Measurements from ENCODE around the gene ATXN7L1.
A peak's percentile ranks its signal among the peaks of the same experiment; 100 is the strongest.

ATXN7L1 gene

GRCh38 chr7:105876091-105876963 lies at the start of gene ATXN7L1:
TSS of gene ATXN7L1 (minus strand) at chr7:105876599. CDS start at chr7:105876558, 41 bp downstream.
- peak; percentile 94 for DNase-seq

- no peak for DNase-seq
Observed at GRCh38 chr7:105926131-105926530, 49.7 kb upstream of the ATXN7L1 start.

- no peak for DNase-seq
Observed at GRCh38 chr7:105924945-105925344, 48.5 kb upstream of the ATXN7L1 start.

GRCh38 chr7:105920766-105921165 lies 44.4 kb upstream of the ATXN7L1 start:
- DNase-seq, result no peak

- DNase-seq, result no peak
Observed at GRCh38 chr7:105917659-105918058, 41.3 kb upstream of the ATXN7L1 start.

GRCh38 chr7:105916603-105917002 lies 40.2 kb upstream of the ATXN7L1 start:
- DNase-seq, result no peak

GRCh38 chr7:105913947-105914346 lies 37.5 kb upstream of the ATXN7L1 start:
- DNase-seq, result no peak

GRCh38 chr7:105911961-105912575 lies 35.7 kb upstream of the ATXN7L1 start:
- no peak for DNase-seq

- no peak for DNase-seq
Observed at GRCh38 chr7:105910172-105910571, 33.8 kb upstream of the ATXN7L1 start.

- DNase-seq, result no peak
Observed at GRCh38 chr7:105909742-105910141, 33.3 kb upstream of the ATXN7L1 start.

GRCh38 chr7:105907129-105907846 lies 30.9 kb upstream of the ATXN7L1 start:
- DNase-seq, result no peak

GRCh38 chr7:105906695-105907094 lies 30.3 kb upstream of the ATXN7L1 start:
- no peak for DNase-seq

- DNase-seq, result no peak
Observed at GRCh38 chr7:105905910-105906568, 29.6 kb upstream of the ATXN7L1 start.

GRCh38 chr7:105905209-105905909 lies 29.0 kb upstream of the ATXN7L1 start:
- no peak for DNase-seq

GRCh38 chr7:105904064-105904463 lies 27.7 kb upstream of the ATXN7L1 start:
- no peak for DNase-seq

GRCh38 chr7:105902325-105902911 lies 26.0 kb upstream of the ATXN7L1 start:
- no peak for DNase-seq

- DNase-seq, result no peak
Observed at GRCh38 chr7:105897999-105898398, 21.6 kb upstream of the ATXN7L1 start.

GRCh38 chr7:105896407-105896911 lies 20.1 kb upstream of the ATXN7L1 start:
- no peak for DNase-seq

- no peak for DNase-seq
Observed at GRCh38 chr7:105894131-105894530, 17.7 kb upstream of the ATXN7L1 start.

- DNase-seq, result no peak
Observed at GRCh38 chr7:105892387-105892786, 16.0 kb upstream of the ATXN7L1 start.

GRCh38 chr7:105890290-105890997 lies 14.0 kb upstream of the ATXN7L1 start:
- no peak for DNase-seq
